H9 (cell line): ENCODE data around the gene SH3RF3. TPM values are rescaled to one million over a fixed set of nuclear protein-coding genes. Genes with fewer than 3 reads are reported as not detected.

Experiments used
- DNase-seq: peaks from one replicate; pipeline ENCODE4 v3.0.0-alpha.2; 2017
- H2AFZ ChIP-seq: one replicate; pipeline ENCODE4 v1.6.1; 2013; ENCODE audit warnings: mild to moderate bottlenecking, low read length, control low read depth, moderate library complexity
- H2AK5ac ChIP-seq: 2 replicates; pipeline ENCODE4 v1.6.1; 2013; ENCODE audit warnings: low read length, control low read depth, mixed read lengths; ENCODE audit not compliant: insufficient read length
- H2BK120ac ChIP-seq: one replicate; pipeline ENCODE4 v1.6.1; 2013; ENCODE audit warnings: low read depth, mild to moderate bottlenecking, low read length, control low read depth, inconsistent platforms; ENCODE audit not compliant: poor library complexity, severe bottlenecking
- H2BK12ac ChIP-seq: 2 replicates; pipeline ENCODE4 v1.6.1; 2013; ENCODE audit warnings: low read length, control low read depth, mixed read lengths, low read depth; ENCODE audit not compliant: insufficient read length
- H2BK15ac ChIP-seq: 2 replicates; pipeline ENCODE4 v1.6.1; 2013; ENCODE audit warnings: low read depth, low read length, control low read depth
- H2BK20ac ChIP-seq: one replicate; pipeline ENCODE4 v1.6.1; 2013; ENCODE audit warnings: low read depth, mild to moderate bottlenecking, low read length, control low read depth, inconsistent platforms; ENCODE audit not compliant: poor library complexity, severe bottlenecking
- H2BK5ac ChIP-seq: 2 replicates; pipeline ENCODE4 v1.6.1; 2013; ENCODE audit warnings: low read length, control low read depth, mixed read lengths; ENCODE audit not compliant: insufficient read length
- H3K14ac ChIP-seq: 2 replicates; pipeline ENCODE4 v1.6.1; 2013; ENCODE audit warnings: low read length, control low read depth; ENCODE audit not compliant: insufficient read depth
- H3K18ac ChIP-seq: 2 replicates; pipeline ENCODE4 v1.6.1; 2013; ENCODE audit warnings: low read depth, mild to moderate bottlenecking, mixed read lengths, low read length, control low read depth; ENCODE audit not compliant: insufficient read length
- H3K23ac ChIP-seq: 2 replicates; pipeline ENCODE4 v1.6.1; 2013; ENCODE audit warnings: low read length, control low read depth, mixed read lengths, low read depth; ENCODE audit not compliant: insufficient read length
- H3K23me2 ChIP-seq: 2 replicates; pipeline ENCODE4 v1.6.1; 2013; ENCODE audit warnings: low read depth, mild to moderate bottlenecking, mixed read lengths, low read length, control low read depth; ENCODE audit not compliant: insufficient read length, poor library complexity, severe bottlenecking
- H3K27ac ChIP-seq: 2 replicates; pipeline ENCODE4 v1.5.1; 2013; ENCODE audit warnings: low read length, control low read depth, mixed read lengths, low read depth; ENCODE audit not compliant: insufficient read length
- H3K27me3 ChIP-seq: 2 replicates; pipeline ENCODE4 v1.6.1; 2013; ENCODE audit warnings: low read length, control low read depth, inconsistent platforms; ENCODE audit not compliant: insufficient read depth
- H3K4ac ChIP-seq: 2 replicates; pipeline ENCODE4 v1.6.1; 2013; ENCODE audit warnings: low read depth, mild to moderate bottlenecking, control low read depth, inconsistent platforms, low read length, moderate library complexity
- H3K4me1 ChIP-seq: 2 replicates; pipeline ENCODE4 v1.6.1; 2013; ENCODE audit warnings: low read length, control low read depth, inconsistent platforms; ENCODE audit not compliant: insufficient read depth
- H3K4me2 ChIP-seq: 2 replicates; pipeline ENCODE4 v1.6.1; 2013; ENCODE audit warnings: low read length, control low read depth, mixed read lengths; ENCODE audit not compliant: insufficient read length, insufficient read depth
- H3K56ac ChIP-seq: 2 replicates; pipeline ENCODE4 v1.6.1; 2013; ENCODE audit warnings: low read depth, mild to moderate bottlenecking, mixed read lengths, low read length, control low read depth; ENCODE audit not compliant: insufficient read length
- H3K79me1 ChIP-seq: 2 replicates; pipeline ENCODE4 v1.6.1; 2013; ENCODE audit warnings: low read depth, mild to moderate bottlenecking, moderate library complexity, low read length, control low read depth, inconsistent platforms; ENCODE audit not compliant: insufficient read depth, poor library complexity, severe bottlenecking
- H3K79me2 ChIP-seq: 2 replicates; pipeline ENCODE4 v1.6.1; 2013; ENCODE audit warnings: low read length, control low read depth, inconsistent platforms; ENCODE audit not compliant: insufficient read depth
- H3K9ac ChIP-seq: 2 replicates; pipeline ENCODE4 v1.6.1; 2013; ENCODE audit warnings: low read length, control low read depth, mixed read lengths; ENCODE audit not compliant: insufficient read length; ENCODE audit errors: extremely low read depth
- H3K9me3 ChIP-seq: one replicate; pipeline ENCODE4 v1.6.1; 2013; ENCODE audit warnings: low read depth, low read length, inconsistent platforms; ENCODE audit not compliant: control insufficient read depth
- H3T11ph ChIP-seq: one replicate; pipeline ENCODE4 v1.6.1; 2013; ENCODE audit warnings: mild to moderate bottlenecking, low read length, control low read depth, inconsistent platforms
- H4K20me1 ChIP-seq: one replicate; pipeline ENCODE4 v1.6.1; 2013; ENCODE audit not compliant: control insufficient read depth, insufficient read length, insufficient read depth
- H4K5ac ChIP-seq: 2 replicates; pipeline ENCODE4 v1.6.1; 2013; ENCODE audit warnings: low read depth, mild to moderate bottlenecking, mixed read lengths, low read length, control low read depth; ENCODE audit not compliant: insufficient read length
- H4K8ac ChIP-seq: replicated peaks from 2 replicates; pipeline ENCODE4 v1.6.1; 2013; ENCODE audit warnings: low read length, control low read depth, mixed read lengths, low read depth; ENCODE audit not compliant: insufficient read length
- H4K91ac ChIP-seq: 2 replicates; pipeline ENCODE4 v1.6.1; 2013; ENCODE audit warnings: low read depth, mild to moderate bottlenecking, moderate library complexity, mixed read lengths, low read length, control low read depth; ENCODE audit not compliant: insufficient read length
- H3K27ac Mint-ChIP-seq, 3 experiments: 2 replicates in 2 of 3; 3 replicates in 1 of 3; pipeline ENCODE4 v1.8.0; 2020 to 2021; ENCODE audit warnings: mixed read lengths in 3 of 3, mild to moderate bottlenecking in 1 of 3, moderate library complexity in 1 of 3
- H3K27me3 Mint-ChIP-seq: 2 replicates; pipeline ENCODE4 v1.8.0; 2021; ENCODE audit warnings: low read depth, mild to moderate bottlenecking, moderate library complexity, mixed read lengths
- H3K36me3 Mint-ChIP-seq, 3 experiments: 2 replicates in 2 of 3; 3 replicates in 1 of 3; pipeline ENCODE4 v1.8.0; 2020 to 2021; ENCODE audit warnings: low read depth in 3 of 3, mixed read lengths in 3 of 3; ENCODE audit not compliant: insufficient read depth in 1 of 3
- H3K4me1 Mint-ChIP-seq, 2 experiments: 2 replicates each; pipeline ENCODE4 v1.8.0; 2020; ENCODE audit warnings: mixed read lengths in 2 of 2
- H3K4me3 Mint-ChIP-seq, 2 experiments: 2 replicates in 1 of 2; 3 replicates in 1 of 2; pipeline ENCODE4 v1.8.0; 2020 to 2021; ENCODE audit warnings: mild to moderate bottlenecking in 2 of 2, mixed read lengths in 2 of 2, moderate library complexity in 1 of 2
- H3K9me3 Mint-ChIP-seq, 2 experiments: 2 replicates in 1 of 2; 3 replicates in 1 of 2; pipeline ENCODE4 v1.8.0; 2020; ENCODE audit warnings: mild to moderate bottlenecking in 2 of 2, mixed read lengths in 2 of 2, moderate library complexity in 1 of 2
- CTCF ChIP-seq: fragments of 200-600 bp; sonication (generic); conservative IDR thresholded peaks from 3 replicates; pipeline ENCODE4 v1.8.0; 2021; ENCODE audit warnings: antibody characterized with exemption, mild to moderate bottlenecking
- WGBS: extraction: QIAGEN DNeasy Blood & Tissue Kit; methylation state at CpG from one replicate; pipeline ENCODE4 v1.1.7; 2013; ENCODE audit warnings: missing lambda C conversion rate, low lambda C conversion rate, mixed read lengths; ENCODE audit not compliant: insufficient read length; ENCODE audit errors: extremely low coverage; 5-methylcytosine and 5-hydroxymethylcytosine counted together
- total RNA-seq: library from RNA; stranded (reverse); gene quantifications from 2 replicates; pipeline ENCODE4 v1.2.1, GENCODE V29; 2021

SH3RF3 gene
- total RNA-seq, 1 experiment from 2014 or later: 0.46 TPM

GRCh38 chr2:109264595-109265328 lies 135.8 kb downstream of the SH3RF3 start:
- H3K23me2 ChIP-seq: no peaks in the 10 kb centered on the region
- no CpG with 5 or more reads among the region's 12 CpGs for WGBS
- no peaks in the 10 kb centered on the region; the same call in 1 of the 2 replicates for H3K4me1 ChIP-seq
- no peak overlapping the region for H3K14ac ChIP-seq
- no peak overlapping the region for H2AFZ ChIP-seq
- no peak for DNase-seq
- no peaks in the 10 kb centered on the region for H3K27me3 ChIP-seq
- H4K5ac ChIP-seq: no peak overlapping the region
- H4K91ac ChIP-seq: no peak overlapping the region
- no peak overlapping the region for H2BK120ac ChIP-seq
- H3K23ac ChIP-seq: no peak overlapping the region
- H2BK15ac ChIP-seq: no peak overlapping the region
- H3K56ac ChIP-seq: no peak overlapping the region
- no peak overlapping the region for H3K18ac ChIP-seq
- H4K8ac ChIP-seq: no peak overlapping the region
- no peak overlapping the region for H3K27ac ChIP-seq
- no peaks in the 10 kb centered on the region for H3K79me1 ChIP-seq
- H3K4me2 ChIP-seq: no peak overlapping the region
- no peak overlapping the region for H3T11ph ChIP-seq
- H4K20me1 ChIP-seq: no peaks in the 10 kb centered on the region
- no peak overlapping the region for H3K4me3 Mint-ChIP-seq
- no peak overlapping the region for H2BK5ac ChIP-seq
- no peak overlapping the region for H2AK5ac ChIP-seq
- TF ChIP-seq CTCF: no peak
- H3K4ac ChIP-seq: no peak overlapping the region
- no peaks in the 10 kb centered on the region; a peak in 1 of 5 replicates for H3K9me3 Mint-ChIP-seq
- H3K27me3 Mint-ChIP-seq: 0 out of 2 replicates have a peak, but pooled peaks cover 1% of the 10 kb centered on the region
- no peak overlapping the region for H3K9ac ChIP-seq
- no peak overlapping the region for H2BK20ac ChIP-seq
- no peak overlapping the region for H2BK12ac ChIP-seq
- H3K79me2 ChIP-seq: no peaks in the 10 kb centered on the region
- no peak overlapping the region for H3K27ac Mint-ChIP-seq
- H3K4me1 Mint-ChIP-seq: peaks cover 20 to 21% of the 10 kb centered on the region in 2 experiments
- H3K36me3 Mint-ChIP-seq: no peaks in the 10 kb centered on the region
- no peaks in the 10 kb centered on the region for H3K9me3 ChIP-seq
